ENCODE measurements around the gene PHLPP1.

GRCh38 chr18:62741584-62741983 is 26.2 kb downstream of the PHLPP1 start:
- TF ChIP-seq, protein P1, sequence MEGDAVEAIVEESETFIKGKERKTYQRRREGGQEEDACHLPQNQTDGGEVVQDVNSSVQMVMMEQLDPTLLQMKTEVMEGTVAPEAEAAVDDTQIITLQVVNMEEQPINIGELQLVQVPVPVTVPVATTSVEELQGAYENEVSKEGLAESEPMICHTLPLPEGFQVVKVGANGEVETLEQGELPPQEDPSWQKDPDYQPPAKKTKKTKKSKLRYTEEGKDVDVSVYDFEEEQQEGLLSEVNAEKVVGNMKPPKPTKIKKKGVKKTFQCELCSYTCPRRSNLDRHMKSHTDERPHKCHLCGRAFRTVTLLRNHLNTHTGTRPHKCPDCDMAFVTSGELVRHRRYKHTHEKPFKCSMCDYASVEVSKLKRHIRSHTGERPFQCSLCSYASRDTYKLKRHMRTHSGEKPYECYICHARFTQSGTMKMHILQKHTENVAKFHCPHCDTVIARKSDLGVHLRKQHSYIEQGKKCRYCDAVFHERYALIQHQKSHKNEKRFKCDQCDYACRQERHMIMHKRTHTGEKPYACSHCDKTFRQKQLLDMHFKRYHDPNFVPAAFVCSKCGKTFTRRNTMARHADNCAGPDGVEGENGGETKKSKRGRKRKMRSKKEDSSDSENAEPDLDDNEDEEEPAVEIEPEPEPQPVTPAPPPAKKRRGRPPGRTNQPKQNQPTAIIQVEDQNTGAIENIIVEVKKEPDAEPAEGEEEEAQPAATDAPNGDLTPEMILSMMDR (IDR thresholded peaks at IDR 0.05 in 4 of 5, conservative IDR thresholded peaks at IDR 0.05 in 1 of 5) = no peak
- no peak for TF ChIP-seq POLR2A (IDR thresholded peaks at IDR 0.05)

Data from gastrocnemius medialis (tissue), 4 donors.